T-helper 1 cell (primary cell): Measurements from ENCODE around the gene CCDC78.

Experiments
- DNase-seq, 5 donors: peaks; one replicate each; pipeline ENCODE4 v3.0.0-alpha.2; 2012 to 2020

CCDC78 gene

DNA sequence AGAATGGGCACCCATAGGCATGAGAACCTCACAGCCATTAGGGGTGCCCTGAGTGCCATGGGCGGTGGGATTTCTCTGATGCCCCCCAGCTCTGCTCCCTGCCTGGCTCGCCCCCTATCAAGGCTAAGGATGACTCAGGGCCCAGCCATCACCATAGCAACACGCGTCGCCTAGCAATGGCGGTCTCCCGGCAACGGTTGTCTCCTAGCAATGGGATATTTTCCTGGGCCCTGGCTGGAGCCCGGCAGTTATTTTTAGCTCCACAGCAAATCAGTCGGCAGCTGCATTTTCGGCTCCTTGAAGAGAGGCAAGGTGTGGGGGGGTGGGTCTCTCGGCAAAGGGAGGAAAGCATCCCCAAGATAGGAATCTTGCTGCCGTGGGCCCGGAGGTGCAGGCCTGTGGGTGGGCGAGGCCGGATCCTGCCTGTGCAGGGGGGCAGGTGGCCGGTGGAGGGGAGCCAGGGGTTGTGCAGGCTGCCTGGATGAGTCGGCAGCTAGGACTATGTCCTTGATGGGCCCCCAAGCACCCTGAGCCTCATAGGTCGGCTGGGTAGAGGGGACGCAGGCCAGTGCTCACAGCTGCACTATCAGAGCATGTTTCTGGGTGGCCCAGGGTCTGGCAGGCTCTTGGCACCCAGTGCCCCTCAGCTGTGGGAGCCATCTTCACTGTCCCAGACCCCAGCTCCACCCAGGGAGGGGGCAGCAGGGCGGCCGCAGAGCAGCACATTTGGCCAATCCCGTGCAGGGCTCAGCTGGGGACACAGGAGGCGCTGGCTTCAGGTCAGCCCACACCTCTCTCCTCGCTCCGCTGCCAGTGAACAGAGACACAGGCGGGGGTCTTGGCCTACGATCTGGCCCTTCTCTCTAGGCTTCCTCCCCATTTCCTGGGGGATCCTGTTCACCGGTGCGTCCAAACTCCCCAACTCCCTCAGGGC, 16.4 kb downstream of the CCDC78 start:
- DNase-seq, result no peak

DNA sequence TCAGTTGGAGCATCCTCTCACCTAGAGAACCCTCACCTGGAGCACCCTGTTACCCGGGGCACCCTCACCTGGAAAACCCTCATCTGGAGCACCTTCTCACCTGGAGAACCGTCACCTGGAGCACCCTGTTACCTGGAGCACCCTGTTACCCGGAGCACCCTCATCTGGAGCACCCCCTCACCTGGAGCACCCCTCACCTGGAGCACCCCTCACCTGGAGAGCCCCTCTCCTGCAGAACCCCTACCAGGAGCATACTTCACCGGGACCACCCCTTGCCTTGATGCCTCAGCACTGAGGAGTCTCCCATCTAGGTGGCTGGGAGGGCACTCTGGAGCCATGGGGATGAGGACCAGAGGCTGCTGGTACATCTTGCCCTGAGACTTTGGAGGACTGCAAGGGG, 17.3 kb downstream of the CCDC78 start:
- DNase-seq, result no peak

DNA sequence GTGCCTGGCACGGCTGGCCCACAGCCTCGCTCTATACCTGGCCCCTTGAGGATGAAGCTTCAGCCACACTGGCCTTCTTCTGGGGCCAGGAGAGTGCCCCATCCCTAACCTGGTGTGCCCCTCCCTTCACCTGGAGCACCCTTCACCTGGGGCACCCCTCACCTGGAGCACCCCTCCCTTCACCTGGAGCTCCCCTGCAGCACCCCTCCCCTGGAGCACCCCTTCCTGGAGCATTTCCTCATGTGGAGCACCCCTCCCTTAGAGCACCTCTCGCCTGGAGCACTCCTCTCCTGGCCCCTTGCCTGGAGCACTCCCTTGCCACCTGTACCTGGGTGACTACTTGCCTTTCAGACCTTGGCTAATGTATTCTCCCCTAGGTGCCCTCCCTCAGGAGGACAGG, 18.2 kb downstream of the CCDC78 start:
- no peak for DNase-seq

DNA sequence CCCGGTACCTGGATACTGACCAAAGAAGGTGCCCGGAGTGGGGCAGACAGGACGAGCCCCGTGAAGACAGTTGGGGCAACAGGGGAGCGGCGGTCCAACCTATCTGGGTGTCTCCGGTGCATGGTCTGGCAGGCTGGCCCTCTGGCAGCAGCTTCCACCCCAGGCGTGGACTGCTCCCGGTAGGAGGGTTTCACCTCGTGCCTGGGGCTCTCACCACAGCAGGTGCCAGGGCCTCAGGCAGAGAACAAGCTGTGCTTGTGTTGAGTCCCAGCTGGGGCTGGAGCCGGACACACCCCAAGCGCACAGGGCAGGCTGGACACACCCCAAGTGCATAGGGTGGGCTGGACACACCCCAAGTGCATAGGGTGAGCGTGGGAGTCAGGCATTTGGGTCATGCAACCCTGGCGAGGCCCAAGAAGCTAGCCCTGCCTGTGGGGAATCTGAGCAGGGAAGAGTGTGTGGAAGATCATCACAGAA, 19.1 kb downstream of the CCDC78 start:
- DNase-seq, result no peak

DNA sequence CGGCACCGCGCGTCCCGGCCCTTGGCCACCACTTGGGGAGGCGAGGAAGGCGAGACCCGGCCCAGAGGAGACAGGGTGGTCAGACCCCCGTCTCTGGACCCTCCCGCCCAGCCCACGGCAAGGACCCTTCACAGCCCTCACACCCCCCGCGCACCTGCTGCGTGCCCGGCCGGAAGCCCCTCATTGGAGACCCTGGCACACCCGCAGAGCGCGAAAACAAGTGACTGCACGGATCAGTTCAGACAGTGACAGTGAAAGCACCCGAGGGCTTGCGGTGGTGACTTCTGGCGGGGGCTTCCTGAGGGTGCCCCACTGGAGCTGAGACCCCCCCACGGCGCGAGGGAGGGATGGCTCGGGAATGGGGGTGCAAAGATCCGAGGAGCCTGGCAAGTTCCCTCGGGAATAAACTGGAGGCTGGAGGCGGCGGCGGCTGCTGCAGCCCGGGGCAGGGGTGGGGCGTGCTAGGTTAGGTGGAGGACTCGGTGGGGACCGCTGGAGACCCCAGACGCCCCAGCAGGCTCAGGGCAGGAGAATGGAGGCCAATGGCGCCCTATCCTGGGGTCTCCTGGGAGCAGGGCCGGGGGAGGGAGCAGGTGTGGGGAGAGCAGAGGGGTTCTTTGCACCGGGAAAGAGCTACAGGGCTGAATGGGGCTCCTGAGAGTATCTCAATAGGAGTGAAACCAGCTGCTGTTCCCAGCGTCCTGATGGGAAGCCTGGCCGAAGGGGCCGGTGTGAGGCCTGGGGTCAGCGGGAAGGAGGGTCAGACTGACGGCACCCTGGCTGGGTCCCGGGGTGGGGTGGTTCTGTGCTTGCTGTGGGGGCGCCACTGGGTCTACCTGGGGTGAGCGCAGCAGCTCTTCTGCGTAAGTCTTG, 19.8 kb downstream of the CCDC78 start:
- no peak for DNase-seq

DNA sequence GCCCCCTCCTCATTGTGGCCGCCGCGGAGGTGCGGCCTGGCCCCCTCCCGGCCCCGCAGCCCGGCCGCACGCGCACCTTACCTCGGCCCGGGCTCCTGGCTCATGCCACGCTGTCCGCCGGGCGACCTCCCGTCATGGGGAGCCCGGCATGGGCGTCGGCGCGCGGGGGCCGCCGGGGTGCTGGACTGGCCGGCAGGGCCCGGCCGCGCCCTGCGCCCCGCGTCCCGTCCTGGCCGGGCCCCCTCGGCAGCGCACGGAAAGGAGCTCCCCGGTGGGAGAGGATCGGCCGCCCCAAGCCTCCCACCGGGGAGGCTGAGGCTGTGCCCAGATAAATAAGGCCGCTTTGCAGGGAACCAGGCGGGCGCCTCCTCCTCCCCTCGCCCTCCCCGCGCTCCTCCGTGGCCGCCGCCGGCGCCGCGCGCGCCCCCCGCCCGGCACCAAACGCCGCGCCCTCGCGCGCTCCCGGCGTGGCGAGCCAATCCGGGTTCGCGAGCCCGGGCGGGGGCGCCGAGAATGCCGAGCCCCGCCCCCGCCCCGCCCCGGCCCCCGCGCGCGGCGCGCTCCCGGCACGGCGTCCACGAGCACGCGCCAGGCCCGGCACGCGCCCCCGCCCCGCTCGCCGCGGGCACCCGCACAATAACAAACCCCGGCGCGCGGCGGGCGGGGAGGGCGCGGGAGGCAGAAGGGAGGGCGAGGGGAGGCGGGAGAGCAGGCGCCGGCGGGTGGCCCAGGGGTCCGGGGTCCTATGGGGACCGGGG, 20.6 kb downstream of the CCDC78 start, which contains the start of gene FBXL16:
Gene FBXL16, minus strand, starts transcription at position 371 of the 758 bp plus-strand sequence. CDS start 8,396 bp downstream, outside the sequence.
- no peak for DNase-seq

DNA sequence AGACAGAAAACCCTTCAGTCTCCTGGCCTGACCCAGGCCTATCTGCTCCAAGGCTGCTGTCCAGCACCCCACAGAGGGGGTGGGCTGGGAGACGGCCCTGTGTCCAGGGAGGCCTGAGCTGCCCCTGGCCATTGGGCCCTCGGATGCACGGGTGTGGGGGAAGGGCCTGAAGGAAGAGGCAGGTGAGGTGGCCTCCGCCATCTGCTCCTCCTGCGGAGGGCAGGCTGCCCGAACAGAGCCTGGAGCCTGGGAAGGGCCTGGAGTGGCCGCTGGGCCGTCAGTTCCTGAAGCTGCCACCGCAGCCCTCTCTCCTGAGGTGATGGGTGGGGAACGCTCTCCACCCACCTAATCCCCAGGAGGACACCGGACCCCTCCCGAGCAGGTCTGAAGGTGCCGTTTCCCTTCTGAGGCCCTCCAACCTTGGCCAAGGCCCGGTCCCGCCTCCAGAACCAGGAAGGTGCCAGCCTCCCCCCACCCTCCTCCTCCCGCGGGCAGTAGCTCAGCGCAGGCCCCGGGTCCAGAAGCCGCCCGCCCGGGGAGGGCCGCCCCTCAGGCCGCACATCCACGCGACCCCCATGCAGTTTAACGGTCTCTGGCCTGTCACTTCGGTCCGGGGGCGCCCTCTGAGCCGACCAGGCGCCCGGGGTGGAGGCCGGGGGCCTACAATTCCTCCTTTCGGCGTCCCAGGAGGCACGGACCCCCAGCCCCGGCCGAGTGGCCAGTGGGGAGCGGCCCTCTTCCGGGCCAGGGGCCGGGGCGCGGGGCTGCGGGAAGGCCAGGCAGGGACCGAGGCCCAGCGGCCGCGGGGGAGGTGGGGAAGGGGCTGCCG, 21.5 kb downstream of the CCDC78 start:
- DNase-seq, result no peak

DNA sequence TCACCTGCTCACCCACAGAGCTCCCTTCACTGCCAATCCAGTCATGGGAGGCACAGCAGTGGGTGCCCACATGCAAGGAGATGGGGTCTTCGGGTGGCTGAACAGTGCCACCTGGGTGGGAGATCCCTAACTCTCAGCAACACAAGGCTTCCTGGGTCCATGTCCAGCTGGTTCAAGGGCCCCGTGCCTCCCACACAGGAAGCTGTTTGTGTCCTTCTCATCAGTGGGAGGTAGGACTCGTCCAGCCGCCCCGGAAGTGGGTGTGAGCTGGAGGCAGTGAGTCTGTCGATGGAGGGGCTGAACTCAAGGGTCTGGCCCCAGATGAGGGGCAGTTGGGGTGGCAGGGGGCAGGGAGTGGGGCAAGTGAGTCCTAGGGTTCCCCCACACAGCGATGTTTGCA, 22.2 kb downstream of the CCDC78 start:
- DNase-seq, result no peak

DNA sequence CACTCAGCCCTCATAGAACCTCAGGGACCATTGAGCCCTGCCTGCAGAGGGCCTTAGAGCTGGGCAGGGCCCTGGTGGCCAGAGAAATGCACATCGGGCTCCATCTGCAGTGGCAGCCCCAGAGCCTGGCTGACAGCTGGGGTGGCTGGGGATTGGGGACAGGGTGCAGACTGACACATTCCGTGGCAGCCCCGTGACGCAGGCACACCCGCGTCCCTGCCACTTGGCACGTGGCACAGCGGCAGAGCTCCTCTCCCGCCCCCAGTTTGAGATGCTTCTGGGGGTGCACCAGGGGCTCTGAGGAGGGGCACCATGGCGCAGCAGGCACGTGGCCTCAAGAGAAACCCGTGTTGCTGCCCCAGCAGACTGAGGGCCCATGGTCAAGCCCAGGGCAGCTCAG, 22.8 kb downstream of the CCDC78 start:
- DNase-seq, result no peak

DNA sequence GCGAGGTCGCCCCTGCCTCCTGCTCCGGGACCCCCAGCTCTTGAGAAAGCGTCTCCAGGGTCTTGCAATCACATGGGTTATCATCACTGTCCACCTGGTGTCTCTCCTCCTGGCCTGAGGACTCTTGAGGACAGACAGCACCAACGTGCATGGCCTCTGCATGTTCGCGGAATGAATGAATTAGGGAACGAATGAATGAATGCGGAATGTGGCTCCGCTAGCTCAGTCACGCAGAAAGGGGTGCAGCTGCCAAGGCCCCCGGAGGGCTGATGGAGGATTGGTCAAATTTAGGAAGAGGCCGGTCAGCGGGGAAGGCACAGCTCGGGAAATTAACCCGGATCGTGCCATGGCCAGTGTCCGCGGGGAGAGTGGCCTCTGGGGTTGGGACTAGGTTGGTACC, 23.9 kb downstream of the CCDC78 start:
- DNase-seq, result no peak

DNA sequence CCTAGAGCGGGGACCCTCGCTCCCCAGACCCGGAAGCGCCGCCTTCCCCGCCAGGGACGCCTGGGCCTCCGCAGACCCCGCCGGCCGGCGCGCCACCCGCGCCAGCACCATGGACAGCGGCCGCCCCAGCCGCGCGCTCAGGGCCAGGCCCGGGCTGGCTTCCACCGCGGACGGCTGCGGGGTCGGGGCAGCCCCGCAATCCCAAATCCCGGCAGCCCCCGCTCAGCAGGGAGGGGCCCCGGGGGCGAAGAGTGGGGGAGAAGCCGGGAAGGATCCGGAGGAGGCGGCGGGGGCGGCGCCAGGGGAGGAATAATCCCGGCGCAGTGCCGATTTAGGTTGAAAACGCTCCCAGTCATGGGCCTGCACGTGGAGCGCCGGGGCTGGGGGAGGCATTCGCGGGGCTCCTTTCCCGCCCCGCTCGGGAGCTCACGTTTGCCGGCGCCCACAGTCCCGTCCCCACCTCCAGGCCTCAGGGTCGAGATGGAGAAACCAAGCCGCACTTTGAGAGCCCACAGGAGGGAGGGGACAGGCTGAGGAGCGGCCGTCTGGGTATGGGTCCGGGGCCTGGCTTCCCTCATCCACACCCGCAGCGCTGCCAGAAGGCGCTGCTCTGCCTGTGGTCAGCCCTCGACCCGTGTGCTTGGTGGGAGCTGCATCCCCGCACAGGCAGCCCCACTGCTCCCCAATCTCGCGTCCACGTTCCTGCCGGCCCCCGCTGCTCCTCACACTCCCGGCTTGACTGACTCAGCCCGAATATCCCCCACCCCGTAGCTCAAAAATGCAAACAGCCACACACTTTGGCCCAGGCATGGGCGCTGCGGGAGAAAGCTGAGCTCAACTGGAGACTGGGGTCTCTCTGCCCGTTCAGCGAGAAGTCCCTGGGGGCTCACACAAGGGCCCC, 25.3 kb downstream of the CCDC78 start:
- peak in 2 of 5 donors; percentile 42 to 56 for DNase-seq

DNA sequence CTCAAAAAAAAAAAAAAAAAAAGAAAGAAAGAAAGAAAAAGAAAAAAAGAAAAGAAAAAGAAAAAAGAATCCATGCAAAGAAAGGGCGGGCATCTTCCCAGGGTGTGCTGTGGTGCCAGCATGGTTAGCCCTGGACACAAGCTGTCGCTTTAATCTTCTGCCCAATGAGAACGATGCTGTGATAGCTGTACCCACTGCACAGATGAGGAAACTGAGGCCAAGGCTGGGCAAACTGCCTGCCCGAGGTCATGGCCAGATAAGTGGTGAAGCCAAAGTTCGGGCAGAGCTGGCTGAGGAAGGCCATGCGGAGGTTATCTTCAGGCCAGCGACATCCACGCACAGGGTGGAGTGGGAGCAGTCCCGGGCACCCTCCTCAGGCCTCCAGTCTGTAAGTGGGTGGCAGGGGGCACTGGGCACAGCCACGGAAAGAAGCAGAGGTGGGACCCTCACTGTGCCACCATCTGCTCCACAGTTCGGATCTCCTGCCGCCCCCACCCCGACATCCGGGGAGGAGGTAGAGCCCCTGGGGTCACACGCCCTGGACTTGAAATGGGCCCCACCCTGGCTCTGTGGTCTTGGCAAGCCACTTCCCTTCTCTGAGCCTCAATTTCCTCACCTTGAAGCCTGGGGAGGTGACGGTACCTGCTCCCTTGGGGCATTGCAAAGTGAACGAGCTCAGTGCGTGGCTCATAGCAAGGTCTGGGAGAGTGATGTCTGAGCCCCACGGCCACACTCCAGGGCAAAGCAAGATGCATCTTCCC, 27.2 kb downstream of the CCDC78 start:
- no peak for DNase-seq

DNA sequence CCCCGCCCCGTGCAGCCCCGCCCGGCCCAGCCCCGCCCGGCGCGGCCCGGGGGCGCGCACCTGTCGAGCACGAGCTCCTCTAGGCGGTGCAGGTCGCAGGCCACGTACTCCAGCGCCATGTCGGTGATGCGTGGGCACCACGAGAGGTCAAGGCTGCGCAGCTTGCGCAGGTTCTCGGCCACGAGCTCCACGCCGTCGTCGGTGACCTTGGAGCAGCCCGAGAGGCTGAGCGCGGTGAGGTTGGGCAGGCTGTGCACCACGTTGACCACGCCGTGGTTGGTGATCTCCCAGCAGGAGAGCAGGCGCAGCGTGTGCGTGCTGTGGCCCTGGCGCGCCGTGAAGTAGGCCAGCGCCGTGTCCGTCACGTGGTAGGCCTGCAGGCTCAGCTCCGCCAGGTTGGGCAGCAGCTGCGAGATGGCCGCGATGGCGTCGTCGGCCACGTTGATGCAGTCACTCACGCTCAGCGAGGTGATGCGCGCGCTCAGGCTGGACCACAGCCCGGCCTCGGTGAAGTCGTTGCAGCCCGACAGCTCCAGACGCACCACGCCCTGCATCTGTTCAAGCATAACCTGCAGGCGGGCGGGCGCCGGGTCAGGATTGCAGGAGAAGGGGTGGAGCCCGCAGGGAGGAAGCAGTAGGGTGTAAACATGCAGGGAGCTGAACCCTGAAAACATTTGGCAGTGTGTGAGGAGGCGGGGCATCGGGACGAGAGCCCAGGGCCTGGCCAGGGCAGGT, 30.7 kb downstream of the CCDC78 start:
- DNase-seq, result peak; percentile 47 to 72 (median 60)

DNA sequence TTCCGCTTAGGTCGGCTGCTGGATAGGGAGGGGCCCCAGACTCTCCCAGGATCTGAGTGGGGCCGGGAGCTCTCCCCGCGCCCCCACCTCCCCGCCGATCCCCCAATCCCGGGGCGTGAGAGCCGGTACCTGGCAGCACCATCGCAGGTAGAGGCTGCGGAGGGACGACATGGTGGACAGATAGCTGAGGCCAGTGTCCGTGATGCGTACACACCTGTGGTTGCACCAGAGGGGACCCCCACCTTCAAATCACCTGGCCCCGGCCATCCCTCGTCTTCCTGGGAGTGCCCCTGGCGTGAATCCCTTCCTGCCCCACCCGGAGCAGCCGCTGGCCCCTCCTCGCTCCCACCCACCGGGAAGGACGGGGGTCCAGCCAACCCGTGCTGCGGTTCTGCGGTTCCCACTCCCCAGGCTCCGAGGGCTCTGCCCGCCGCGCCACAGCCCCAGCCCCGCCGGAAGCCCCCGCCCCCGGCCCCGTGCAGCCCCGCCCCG, 31.3 kb downstream of the CCDC78 start:
- no peak for DNase-seq

DNA sequence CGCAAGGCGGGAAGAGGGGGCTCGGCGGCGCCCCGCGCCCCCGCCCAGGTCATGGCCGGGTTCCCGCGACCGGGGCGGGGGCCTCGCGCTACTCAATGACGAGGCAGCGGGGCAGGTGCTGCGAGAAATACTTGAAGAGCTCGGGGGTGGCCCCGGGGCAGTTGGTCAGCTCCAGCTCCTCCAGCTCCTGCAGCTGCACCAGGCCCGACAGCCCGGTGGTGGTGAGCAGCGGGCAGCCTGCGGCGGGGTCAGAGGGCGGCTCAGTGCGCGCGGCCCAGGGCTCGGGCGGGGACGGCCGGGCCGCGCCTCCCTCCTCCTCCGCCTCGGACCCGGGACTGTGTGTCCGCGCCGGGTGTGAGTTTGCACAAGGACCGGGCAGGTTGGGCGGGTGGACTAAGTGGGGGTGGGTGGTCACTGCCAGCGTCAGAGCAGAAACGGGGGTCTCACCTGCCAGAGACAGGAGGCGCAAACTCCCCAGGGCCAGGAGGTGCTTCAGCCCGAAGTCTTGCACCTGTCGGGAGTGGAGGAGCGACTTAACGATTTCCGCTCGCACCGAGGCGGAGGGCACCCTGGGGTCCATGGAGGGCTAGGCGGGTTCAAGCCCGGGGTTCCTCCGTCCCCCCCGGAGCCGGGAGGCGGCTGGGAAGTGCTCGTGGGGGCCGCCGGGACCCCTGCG, 31.9 kb downstream of the CCDC78 start:
- DNase-seq, result no peak

DNA sequence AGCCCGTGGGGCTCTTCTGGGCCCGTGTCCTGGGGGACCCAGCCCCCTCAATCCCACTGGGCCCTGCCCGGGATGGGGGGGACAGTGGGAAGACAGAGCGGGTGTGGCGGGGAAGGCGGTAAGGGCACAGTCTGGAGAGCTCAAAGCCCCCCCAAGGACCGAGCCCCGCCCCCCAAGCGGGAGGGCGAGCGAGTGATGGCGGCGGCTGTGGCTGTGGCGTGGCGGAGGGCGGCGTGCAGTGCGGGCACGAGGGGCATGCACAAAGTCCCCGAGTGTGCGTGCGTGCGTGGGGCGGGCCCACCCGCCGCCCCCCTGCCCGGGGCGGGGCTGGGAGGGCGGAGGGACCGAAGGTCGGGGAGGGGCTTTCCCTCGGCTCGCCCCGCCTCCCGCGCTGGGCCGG, 32.5 kb downstream of the CCDC78 start:
- no peak for DNase-seq

DNA sequence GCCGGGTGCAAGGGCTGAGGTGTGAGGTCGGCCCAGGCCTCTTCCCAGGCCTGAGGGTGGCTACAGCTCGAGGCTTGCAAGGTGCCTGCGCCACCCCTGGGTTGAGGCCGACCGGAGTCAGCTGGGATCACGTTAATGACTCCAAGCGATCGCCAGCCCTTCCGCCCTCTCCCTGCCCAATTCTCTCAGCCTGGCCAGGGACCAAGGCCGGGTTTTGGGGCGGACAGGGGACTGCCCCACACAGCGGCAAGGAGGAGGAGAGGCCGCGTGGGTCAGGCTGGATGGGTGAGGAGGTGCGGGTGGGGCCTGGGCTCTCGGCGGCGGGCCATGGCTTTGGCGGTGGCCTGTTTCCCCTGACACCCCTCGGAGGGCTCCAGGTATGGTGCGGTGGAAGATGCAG, 32.9 kb downstream of the CCDC78 start:
- no peak for DNase-seq

DNA sequence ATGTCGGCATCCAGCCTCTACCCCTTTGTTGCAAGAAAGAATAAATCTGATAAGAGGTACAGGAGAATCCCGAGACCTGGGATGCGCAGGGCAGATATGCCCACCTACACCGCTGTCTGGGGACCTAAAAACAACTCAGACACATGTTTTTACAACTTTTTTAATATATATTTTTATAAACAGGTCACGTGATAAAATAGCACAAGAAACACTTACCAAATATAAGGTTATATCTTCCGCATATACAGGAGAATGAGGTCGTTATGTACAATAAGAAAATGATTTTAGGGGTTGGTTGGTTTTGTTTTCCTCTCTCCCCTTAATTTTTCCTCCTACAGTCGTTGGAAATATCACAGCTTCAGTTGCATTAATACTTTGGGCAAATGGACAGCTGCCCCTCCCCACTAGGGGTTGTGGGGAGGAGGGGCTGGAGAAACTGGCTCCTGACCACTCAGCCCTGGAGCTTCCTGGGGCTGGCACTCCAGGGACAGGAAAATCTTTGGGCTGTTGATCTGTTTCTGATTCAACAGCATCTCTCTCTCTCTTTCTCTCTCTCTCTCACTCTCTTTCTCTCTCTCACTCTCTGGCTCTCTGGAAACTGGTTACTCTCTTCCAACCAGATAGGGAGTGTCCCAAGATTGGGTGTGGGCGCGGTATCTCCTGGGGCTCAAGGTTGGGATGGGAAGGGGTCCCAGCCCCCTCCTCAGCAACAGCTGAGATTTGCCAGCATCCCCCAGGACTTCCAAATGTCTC, 33.7 kb downstream of the CCDC78 start:
- DNase-seq, result no peak
